Calu3 (cell line): ENCODE results near the gene RPTOR. TPM values are rescaled to one million over a fixed set of nuclear protein-coding genes. Genes with fewer than 3 reads are reported as not detected.

ENCODE experiments used
- BruUV-seq: library from RNA; stranded (reverse); fragments of 400-500 nt; replicated peaks from 2 replicates; lab custom pipeline; 2021; lab: Mats Ljungman, UMichigan
- CTCF ChIA-PET: fragments of 300-600 bp; sonication (Branson Sonifier 250); formaldehyde crosslinking; loops from one replicate; lab custom pipeline; 2022; ENCODE audit warnings: antibody characterized with exemption; lab: Charles Lee
- DNase-seq: peaks from one replicate; pipeline ENCODE4 v3.0.0; 2022
- H3K27ac Mint-ChIP-seq: one replicate; pipeline ENCODE4 v1.8.0; 2022; ENCODE audit warnings: mixed read lengths; ENCODE audit not compliant: unreplicated experiment
- H3K27me3 Mint-ChIP-seq: one replicate; pipeline ENCODE4 v1.8.0; 2022; ENCODE audit warnings: mixed read lengths; ENCODE audit not compliant: unreplicated experiment
- H3K36me3 Mint-ChIP-seq: one replicate; pipeline ENCODE4 v1.8.0; 2022; ENCODE audit warnings: mild to moderate bottlenecking, moderate library complexity, mixed read lengths; ENCODE audit not compliant: insufficient read depth, unreplicated experiment
- H3K4me1 Mint-ChIP-seq: one replicate; pipeline ENCODE4 v1.8.0; 2022; ENCODE audit warnings: mild to moderate bottlenecking, low read depth, mixed read lengths; ENCODE audit not compliant: unreplicated experiment
- H3K4me3 Mint-ChIP-seq: one replicate; pipeline ENCODE4 v1.8.0; 2022; ENCODE audit warnings: mild to moderate bottlenecking, low read depth, moderate library complexity, mixed read lengths; ENCODE audit not compliant: unreplicated experiment
- H3K9me3 Mint-ChIP-seq: one replicate; pipeline ENCODE4 v1.8.0; 2022; ENCODE audit warnings: low read depth, mixed read lengths; ENCODE audit not compliant: unreplicated experiment
- CTCF ChIP-seq: fragments of 200-600 bp; IDR thresholded peaks from one replicate; pipeline ENCODE4 v1.8.0; 2022; ENCODE audit warnings: antibody characterized with exemption; ENCODE audit not compliant: unreplicated experiment
- intact Hi-C: fragments of 100-400 bp; cut with micrococcal nuclease; formaldehyde crosslinking; loops from one replicate; pipeline ENCODE4 v1.10.0; 2022; ENCODE audit not compliant: unreplicated experiment
- total RNA-seq: library from RNA; stranded (reverse); gene quantifications from 2 replicates; pipeline ENCODE4 v1.2.3, GENCODE V29; 2022

RPTOR gene
- total RNA-seq, 1 experiment from 2014 or later: 41.8 TPM

- no peak for TF ChIP-seq CTCF
- no peak overlapping the region for H3K27ac Mint-ChIP-seq
- intact Hi-C loops: no loop called here
- BruUV-seq: no TSS peak
- H3K9me3 Mint-ChIP-seq: no peaks in the 10 kb centered on the region
- H3K4me3 Mint-ChIP-seq: no peak overlapping the region
- no peaks in the 10 kb centered on the region for H3K27me3 Mint-ChIP-seq
- CTCF ChIA-PET: no interaction called here
- H3K36me3 Mint-ChIP-seq: peaks cover 6% of the 10 kb centered on the region
- DNase-seq: no peak
- no peaks in the 10 kb centered on the region for H3K4me1 Mint-ChIP-seq
Measured at GRCh38 chr17:80839970-80840369, 295.3 kb downstream of the RPTOR start.

- Mint-ChIP-seq H3K27ac (no peak overlapping the region), H3K36me3 (peaks cover 9% of the 10 kb centered on the region), H3K27me3 (no peaks in the 10 kb centered on the region), H3K9me3 (no peaks in the 10 kb centered on the region), H3K4me3 (no peak overlapping the region), H3K4me1 (no peaks in the 10 kb centered on the region)
- intact Hi-C loops: no loop called here
- no peak for DNase-seq
- BruUV-seq: no TSS peak
- no peak for TF ChIP-seq CTCF
- CTCF ChIA-PET: interaction anchor here (1.2 kb wide), 1 partner anchor 14 kb away, joined by 3 read pairs; no protein-coding TSS in a partner anchor
Measured at GRCh38 chr17:80842456-80843013, 297.9 kb downstream of the RPTOR start.

- H3K9me3 Mint-ChIP-seq: no peaks in the 10 kb centered on the region
- no peak overlapping the region for H3K27ac Mint-ChIP-seq
- CTCF ChIA-PET: interaction anchor here (1.2 kb wide), 1 partner anchor 13 kb away, joined by 3 read pairs; no protein-coding TSS in a partner anchor
- no peak overlapping the region for H3K4me3 Mint-ChIP-seq
- no peak for TF ChIP-seq CTCF
- no peaks in the 10 kb centered on the region for H3K27me3 Mint-ChIP-seq
- H3K36me3 Mint-ChIP-seq: peaks cover 9% of the 10 kb centered on the region
- no TSS peak for BruUV-seq
- no peaks in the 10 kb centered on the region for H3K4me1 Mint-ChIP-seq
- no peak for DNase-seq
- intact Hi-C loops: no loop called here
Measured at GRCh38 chr17:80843741-80844156, 299.1 kb downstream of the RPTOR start.

- Mint-ChIP-seq H3K4me3 (no peak overlapping the region), H3K27me3 (no peaks in the 10 kb centered on the region), H3K9me3 (no peaks in the 10 kb centered on the region), H3K36me3 (peaks cover 9% of the 10 kb centered on the region), H3K4me1 (no peaks in the 10 kb centered on the region), H3K27ac (no peak overlapping the region)
- no peak for TF ChIP-seq CTCF
- no TSS peak for BruUV-seq
- CTCF ChIA-PET: interaction anchor here (0.6 kb wide), 1 partner anchor 661 kb away, joined by 3 read pairs; no protein-coding TSS in a partner anchor
- intact Hi-C loops: no loop called here
- no peak for DNase-seq
Measured at GRCh38 chr17:80844418-80844990, 299.9 kb downstream of the RPTOR start.
